BJ (cell line): ENCODE measurements around the gene CCNL1. TPM values are rescaled to one million over a fixed set of nuclear protein-coding genes. Genes with fewer than 3 reads are reported as not detected.
"Not testable (repeated sequence)": the region's sequence is repeated elsewhere in the genome, so short reads cannot be mapped to it uniquely, and the experiment has no call there.

Experiments used
- CTCF ChIA-PET: fragments of 350-600 bp; formaldehyde crosslinking; extraction: SDS; loops from one replicate; lab custom pipeline; 2021; ENCODE audit warnings: antibody characterized with exemption, inconsistent platforms; lab: Yijun Ruan, JAX
- POLR2A ChIA-PET: fragments of 300-600 bp; sonication (Branson Sonifier 250); formaldehyde crosslinking; extraction: SDS; loops from one replicate; lab custom pipeline; 2021; ENCODE audit warnings: antibody characterized with exemption; lab: Charles Lee
- DNase-seq: peaks from one replicate; pipeline ENCODE4 v3.0.0-alpha.2; 2011; ENCODE audit warnings: low read depth
- H3K27me3 ChIP-seq: 2 replicates; pipeline ENCODE4 v1.6.0; 2011; ENCODE audit warnings: low read length; ENCODE audit not compliant: control insufficient read depth, insufficient read depth
- H3K36me3 ChIP-seq: 2 replicates; pipeline ENCODE4 v1.5.1; 2011; ENCODE audit warnings: low read length; ENCODE audit not compliant: control insufficient read depth, insufficient read depth
- H3K4me3 ChIP-seq: 2 replicates; pipeline ENCODE4 v1.5.1; 2011; ENCODE audit warnings: low read depth, mild to moderate bottlenecking, control low read depth, low read length
- polyA plus RNA-seq: library from polyadenylated mRNA; depleted of rRNA; stranded (reverse); fragments of >200 nt; gene quantifications from 2 replicates; pipeline ENCODE4 v1.2.3, GENCODE V29; 2011
- TF ChIP-seq, protein P1 (sequence below): IDR thresholded peaks from 2 replicates; pipeline ENCODE4 v1.5.1; 2011; ENCODE audit warnings: low read depth, mild to moderate bottlenecking, control low read depth, inconsistent platforms, low read length, moderate library complexity; ENCODE audit not compliant: insufficient read depth

CCNL1 gene
- polyA plus RNA-seq, 1 experiment = 145 TPM

DNA sequence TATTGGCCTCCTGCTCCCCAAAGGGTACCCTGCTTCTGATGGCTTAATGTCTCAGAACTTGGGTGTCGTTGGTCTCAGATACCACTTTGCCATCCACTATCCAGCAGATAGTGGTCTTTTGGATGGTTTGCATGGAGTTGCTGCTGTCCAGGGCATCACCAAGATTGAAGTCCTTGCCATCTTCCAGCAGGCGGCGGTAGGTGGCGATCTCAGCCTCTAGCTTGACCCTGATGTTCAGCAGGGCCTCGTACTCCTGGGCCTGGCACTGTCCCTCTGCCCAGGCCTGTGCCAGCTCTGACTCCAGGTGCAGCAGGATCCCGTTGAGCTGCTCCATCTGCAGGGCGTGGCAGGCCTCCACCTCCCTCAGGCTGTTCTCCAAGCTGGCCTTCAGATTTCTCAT is 2.7 kb upstream of the CCNL1 start:
- POLR2A ChIA-PET, H3K27me3 ChIP-seq, H3K4me3 ChIP-seq, DNase-seq, H3K36me3 ChIP-seq: not testable (repeated sequence)
- TF ChIP-seq, protein P1, sequence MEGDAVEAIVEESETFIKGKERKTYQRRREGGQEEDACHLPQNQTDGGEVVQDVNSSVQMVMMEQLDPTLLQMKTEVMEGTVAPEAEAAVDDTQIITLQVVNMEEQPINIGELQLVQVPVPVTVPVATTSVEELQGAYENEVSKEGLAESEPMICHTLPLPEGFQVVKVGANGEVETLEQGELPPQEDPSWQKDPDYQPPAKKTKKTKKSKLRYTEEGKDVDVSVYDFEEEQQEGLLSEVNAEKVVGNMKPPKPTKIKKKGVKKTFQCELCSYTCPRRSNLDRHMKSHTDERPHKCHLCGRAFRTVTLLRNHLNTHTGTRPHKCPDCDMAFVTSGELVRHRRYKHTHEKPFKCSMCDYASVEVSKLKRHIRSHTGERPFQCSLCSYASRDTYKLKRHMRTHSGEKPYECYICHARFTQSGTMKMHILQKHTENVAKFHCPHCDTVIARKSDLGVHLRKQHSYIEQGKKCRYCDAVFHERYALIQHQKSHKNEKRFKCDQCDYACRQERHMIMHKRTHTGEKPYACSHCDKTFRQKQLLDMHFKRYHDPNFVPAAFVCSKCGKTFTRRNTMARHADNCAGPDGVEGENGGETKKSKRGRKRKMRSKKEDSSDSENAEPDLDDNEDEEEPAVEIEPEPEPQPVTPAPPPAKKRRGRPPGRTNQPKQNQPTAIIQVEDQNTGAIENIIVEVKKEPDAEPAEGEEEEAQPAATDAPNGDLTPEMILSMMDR = 0 out of 2 replicates have a peak, but pooled peaks have one; percentile 14
- CTCF ChIA-PET = interaction anchor here (1.2 to 3.0 kb wide), 3 partner anchors 11 to 410 kb away, joined by 4 to 10 read pairs (median 10); no protein-coding TSS in a partner anchor

DNA sequence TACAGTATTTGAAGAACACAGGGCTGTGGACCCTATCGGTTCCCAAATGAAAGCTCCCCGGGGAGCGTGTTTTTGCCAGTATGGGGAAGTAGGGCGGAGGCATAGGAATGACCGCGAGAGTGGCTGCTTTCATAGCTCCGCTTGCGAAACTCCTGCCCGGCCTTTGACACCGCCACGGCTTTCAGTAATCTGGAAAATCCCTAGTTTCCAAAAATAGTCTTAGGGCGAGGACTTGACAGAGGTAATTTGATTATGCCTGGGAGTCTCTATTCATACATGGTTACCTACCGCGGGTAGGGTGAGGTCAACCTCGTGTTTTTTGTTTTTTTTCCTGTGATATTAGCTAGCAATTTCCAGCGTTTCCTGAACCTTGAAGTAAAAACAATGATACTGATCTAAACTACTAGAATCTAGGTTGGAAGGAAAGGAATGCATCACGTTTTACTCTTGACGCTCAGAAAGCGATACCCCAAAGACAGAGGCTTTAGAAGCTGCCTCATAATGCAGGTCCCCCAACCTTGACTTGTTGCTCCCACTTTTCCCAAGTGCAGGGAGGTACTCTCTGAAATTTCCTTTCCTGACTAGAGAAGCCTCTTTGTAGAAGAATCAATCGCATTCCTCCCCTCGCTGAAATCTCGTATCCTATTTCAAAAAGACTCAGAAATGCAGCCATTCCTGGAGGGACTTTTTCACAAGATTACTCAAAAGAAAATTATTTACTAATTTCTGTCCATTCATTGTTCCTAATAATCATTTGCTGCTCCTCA is 894 bp upstream of the CCNL1 start:
- Histone ChIP-seq H3K4me3 (peak overlapping the region; percentile 98), H3K36me3 (peaks cover 4% of the 10 kb centered on the region; the same call in 1 of the 2 replicates), H3K27me3 (no peaks in the 10 kb centered on the region)
- peak; percentile 77 for DNase-seq
- CTCF ChIA-PET = interaction anchor here (0.5 to 2.9 kb wide), 10 partner anchors 11 to 618 kb away, joined by 3 to 10 read pairs (median 4); no protein-coding TSS in a partner anchor
- POLR2A ChIA-PET = interaction anchor here (2.8 kb wide), 1 partner anchor 14 kb away, joined by 39 read pairs; no protein-coding TSS in a partner anchor
- TF ChIP-seq, protein P1 = no peak

DNA sequence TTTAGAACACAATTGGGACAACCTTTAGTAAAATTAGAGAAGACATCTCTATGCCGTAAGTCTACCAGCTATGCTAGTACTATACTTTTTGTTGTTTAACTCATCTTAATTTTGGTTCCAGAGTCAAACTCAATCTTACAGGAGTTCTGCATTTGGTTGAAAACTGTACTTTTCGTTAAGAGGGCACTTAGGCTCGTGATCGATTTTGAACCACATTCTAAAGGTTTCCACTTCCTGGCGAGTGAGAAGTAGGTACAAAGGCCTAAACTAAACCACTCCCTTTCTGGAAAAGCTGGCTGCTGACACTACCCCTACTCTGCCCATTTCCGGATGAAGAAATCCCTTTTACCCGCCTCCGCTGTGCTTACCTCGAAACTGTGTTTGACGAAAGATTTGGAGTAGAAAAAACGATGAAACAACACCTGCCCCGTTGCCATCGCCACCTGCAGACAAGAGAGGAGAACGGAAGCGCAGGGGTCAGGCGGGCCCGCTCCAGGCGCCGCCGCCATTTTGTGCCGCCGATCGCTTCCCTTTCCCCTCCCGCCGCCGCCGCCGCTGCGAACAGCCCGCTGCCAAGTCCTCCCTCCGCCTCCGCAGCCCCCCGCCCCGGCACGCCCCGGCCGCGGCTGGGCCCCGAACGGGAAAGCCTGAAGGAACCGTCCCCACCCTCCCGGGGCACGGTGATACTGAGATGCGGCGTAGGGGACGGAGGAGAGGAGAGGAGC is 748 bp downstream of the CCNL1 start:
- no peaks in the 10 kb centered on the region for H3K27me3 ChIP-seq
- H3K36me3 ChIP-seq = peaks cover 4% of the 10 kb centered on the region; the same call in 1 of the 2 replicates
- peak overlapping the region; percentile 98 for H3K4me3 ChIP-seq
- ChIA-PET CTCF (interaction anchor here (0.6 to 2.9 kb wide), 6 partner anchors 15 to 774 kb away, joined by 3 to 10 read pairs (median 4); no protein-coding TSS in a partner anchor), POLR2A (interaction anchor here (2.8 kb wide), 1 partner anchor 16 kb away, joined by 39 read pairs; no protein-coding TSS in a partner anchor)
- DNase-seq = no peak
- TF ChIP-seq, protein P1 = peak; percentile 13; the same call in 1 of the 2 replicates

DNA sequence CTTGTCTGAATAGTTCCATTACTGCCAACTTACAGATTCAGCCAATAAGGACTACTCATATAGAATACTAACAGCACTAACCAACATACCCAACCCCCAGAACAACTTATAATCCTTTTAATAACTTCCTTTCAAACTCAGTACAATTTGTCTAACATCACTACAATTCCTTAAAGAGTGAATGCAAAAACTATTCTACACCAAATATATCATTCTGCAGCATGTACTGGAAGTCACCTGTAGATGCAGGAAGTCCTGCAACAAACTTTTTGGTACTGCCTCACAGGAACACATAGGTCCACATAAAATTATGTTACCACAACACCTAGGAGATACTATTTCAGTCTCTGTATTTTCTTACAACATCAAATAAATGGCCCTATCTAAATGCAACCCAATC is 2.1 kb downstream of the CCNL1 start:
- peaks cover 4% of the 10 kb centered on the region; the same call in 1 of the 2 replicates for H3K36me3 ChIP-seq
- no peaks in the 10 kb centered on the region for H3K27me3 ChIP-seq
- DNase-seq = no peak
- TF ChIP-seq, protein P1 = no peak
- POLR2A ChIA-PET = no interaction called here
- H3K4me3 ChIP-seq = peak overlapping the region; percentile 98
- CTCF ChIA-PET = no interaction called here
